GM12878 (cell line): ENCODE results near the gene NCLN.

Experiments used
- BCL11A ChIP-seq: IDR thresholded peaks from 2 replicates; pipeline ENCODE4 v1.6.1; 2011; ENCODE audit warnings: low read depth, low read length
- CHD2 ChIP-seq: IDR thresholded peaks from 2 replicates; pipeline ENCODE4 v1.6.1; 2011; ENCODE audit warnings: low read depth, low read length, improper control_type of control experiment, borderline replicate concordance
- CTCF ChIP-seq, 3 experiments: IDR thresholded peaks in 2 of 3; conservative IDR thresholded peaks in 1 of 3; 2 replicates each; pipeline ENCODE4 v1.5.1; 2011; ENCODE audit warnings: low read depth in 3 of 3, low read length in 3 of 3, mild to moderate bottlenecking in 3 of 3, control low read depth in 2 of 3, moderate library complexity in 2 of 3, inconsistent platforms in 1 of 3, mixed read lengths in 1 of 3; ENCODE audit not compliant: control insufficient read depth in 2 of 3, insufficient read depth in 1 of 3; ENCODE audit errors: extremely low read depth in 1 of 3
- CUX1 ChIP-seq: IDR thresholded peaks from 2 replicates; pipeline ENCODE4 v1.6.1; 2012; ENCODE audit warnings: improper control_type of control experiment, low read depth, low read length; ENCODE audit not compliant: insufficient replicate concordance
- EZH2 ChIP-seq: IDR thresholded peaks from 2 replicates; pipeline ENCODE4 v1.6.1; 2012; ENCODE audit warnings: low read depth, mild to moderate bottlenecking, control low read depth, inconsistent platforms, low read length, borderline replicate concordance; ENCODE audit not compliant: control insufficient read depth
- FOXM1 ChIP-seq: IDR thresholded peaks from 2 replicates; pipeline ENCODE4 v1.6.1; 2012; ENCODE audit warnings: low read depth, mild to moderate bottlenecking, inconsistent platforms, low read length, moderate library complexity
- HDGF ChIP-seq: fragments of 450-650 bp; IDR thresholded peaks from 2 replicates; pipeline ENCODE4 v1.6.1; 2016; ENCODE audit warnings: antibody characterized with exemption
- LARP7 ChIP-seq: fragments of 450-650 bp; IDR thresholded peaks from 2 replicates; pipeline ENCODE4 v1.6.1; 2017; ENCODE audit warnings: mild to moderate bottlenecking
- NFYA ChIP-seq: IDR thresholded peaks from 2 replicates; pipeline ENCODE4 v1.6.1; 2011; ENCODE audit warnings: low read depth, mild to moderate bottlenecking, low read length, improper control_type of control experiment, borderline replicate concordance
- NFYB ChIP-seq: IDR thresholded peaks from 2 replicates; pipeline ENCODE4 v1.6.1; 2011; ENCODE audit warnings: low read depth, mild to moderate bottlenecking, low read length, improper control_type of control experiment, moderate library complexity; ENCODE audit not compliant: insufficient read depth
- NR2F1 ChIP-seq: fragments of 450-650 bp; conservative IDR thresholded peaks from 2 replicates; pipeline ENCODE4 v1.6.1; 2017; ENCODE audit warnings: mild to moderate bottlenecking
- RBBP5 ChIP-seq: fragments of 200-600 bp; sonication (generic); conservative IDR thresholded peaks from 2 replicates; pipeline ENCODE4 v1.6.1; 2016
- SIN3A ChIP-seq: IDR thresholded peaks from 2 replicates; pipeline ENCODE4 v1.6.1; 2012; ENCODE audit warnings: low read depth, low read length, improper control_type of control experiment
- YY1 ChIP-seq: IDR thresholded peaks from 2 replicates; pipeline ENCODE4 v1.6.1; 2011; ENCODE audit warnings: low read depth, mild to moderate bottlenecking, low read length

GRCh38 chr19:3224346-3225168, 38.8 kb downstream of the NCLN start, which contains the start of gene CELF5:
- TF ChIP-seq CUX1, result no peak
- peak; percentile 33 to 51 (median 35); a peak in 5 of 6 replicates for TF ChIP-seq CTCF (IDR thresholded peaks at IDR 0.05 in 2 of 3, conservative IDR thresholded peaks at IDR 0.05 in 1 of 3; ENCODE audit: control insufficient read depth in 2 of 3, extremely low read depth in 1 of 3, insufficient read depth in 1 of 3, low read depth in 3 of 3, low read length in 3 of 3)
- no peak for TF ChIP-seq NR2F1
- TF ChIP-seq NFYB, result no peak
- TF ChIP-seq NFYA, result no peak
- no peak for TF ChIP-seq RBBP5
- TF ChIP-seq SIN3A, result no peak
- no peak for TF ChIP-seq FOXM1
- TF ChIP-seq EZH2, result no peak
- no peak for TF ChIP-seq YY1
- TF ChIP-seq CHD2, result no peak
- TF ChIP-seq LARP7, result no peak
- no peak for TF ChIP-seq BCL11A
- TF ChIP-seq HDGF, result no peak
